ENCODE data around the gene CES4A.

- TF ChIP-seq GATA1 (IDR thresholded peaks at IDR 0.05; ENCODE audit: low read depth, low read length) (no peak), POLR2A (IDR thresholded peaks at IDR 0.05; ENCODE audit: low read length) (no peak)
Measured at GRCh38 chr16:67054901-67055300, 66.5 kb downstream of the CES4A start.

All from erythroblast (primary cell).